Activated CD8-positive, alpha-beta T cell treated with anti-CD3 and anti-CD28 coated beads for 36 hours (primary cell): ENCODE results near the gene UBE2V1. TPM values are rescaled to one million over a fixed set of nuclear protein-coding genes. Genes with fewer than 3 reads are reported as not detected.

Experiments
- ATAC-seq: fragments of 200-7000 bp; cut with Tn5 transposase; one replicate; pipeline ENCODE4 v1.10.0; 2021; ENCODE audit warnings: mild to moderate bottlenecking, moderate library complexity
- CTCF ChIA-PET: fragments of 350-600 bp; sonication (Branson Sonifier 250); formaldehyde crosslinking; loops from one replicate; lab custom pipeline; 2021; ENCODE audit warnings: antibody characterized with exemption; lab: Charles Lee
- POLR2A ChIA-PET: fragments of 350-600 bp; sonication (Branson Sonifier 250); formaldehyde crosslinking; loops from one replicate; lab custom pipeline; 2021; ENCODE audit warnings: antibody characterized with exemption; lab: Charles Lee
- DNase-seq: peaks from one replicate; pipeline ENCODE4 v3.0.0-alpha.2; 2020
- H3K27ac Mint-ChIP-seq: one replicate; pipeline ENCODE4 v1.8.0; 2021; ENCODE audit warnings: mild to moderate bottlenecking, mixed read lengths
- H3K27me3 Mint-ChIP-seq: one replicate; pipeline ENCODE4 v1.8.0; 2021; ENCODE audit warnings: mixed read lengths
- H3K36me3 Mint-ChIP-seq: one replicate; pipeline ENCODE4 v1.8.0; 2021; ENCODE audit warnings: low read depth, mixed read lengths
- H3K4me1 Mint-ChIP-seq: one replicate; pipeline ENCODE4 v1.8.0; 2021; ENCODE audit warnings: low read depth, mixed read lengths
- H3K4me3 Mint-ChIP-seq: one replicate; pipeline ENCODE4 v1.8.0; 2021; ENCODE audit warnings: mild to moderate bottlenecking, moderate library complexity, mixed read lengths
- H3K9me3 Mint-ChIP-seq: one replicate; pipeline ENCODE4 v1.8.0; 2021; ENCODE audit warnings: mixed read lengths
- CTCF ChIP-seq: fragments of 200-600 bp; IDR thresholded peaks from one replicate; pipeline ENCODE4 v1.8.0; 2022; ENCODE audit warnings: antibody characterized with exemption, mild to moderate bottlenecking
- intact Hi-C: fragments of 100-400 bp; cut with micrococcal nuclease; formaldehyde crosslinking; loops from one replicate; pipeline ENCODE4 v1.10.0; 2022
- total RNA-seq, 2 experiments: library from RNA; stranded (reverse); gene quantifications; one replicate each; pipeline ENCODE4 v1.2.3, GENCODE V29; 2021

Gene UBE2V1
- total RNA-seq, 2 experiments from 2014 or later: 112 to 151 TPM

- CTCF ChIA-PET: interaction anchor here (10.5 kb wide), 1 partner anchor 97 kb away, joined by 364 read pairs; the partner anchor contains the start of gene SNAI1
- H3K4me1 Mint-ChIP-seq: peaks cover 4% of the 10 kb centered on the region
- no peaks in the 10 kb centered on the region for H3K27me3 Mint-ChIP-seq
Measured at GRCh38 chr20:50077818-50078601, 34.9 kb downstream of the UBE2V1 start.

GRCh38 chr20:50073500-50073899 is 39.5 kb downstream of the UBE2V1 start:
- H3K36me3 Mint-ChIP-seq: no peaks in the 10 kb centered on the region
- intact Hi-C loops: no loop called here
- H3K4me1 Mint-ChIP-seq: peaks cover 4% of the 10 kb centered on the region
- no peak for TF ChIP-seq CTCF
- H3K4me3 Mint-ChIP-seq: no peak overlapping the region
- no peak for DNase-seq
- POLR2A ChIA-PET: no interaction called here
- CTCF ChIA-PET: interaction anchor here (1.4 to 10.5 kb wide), 5 partner anchors 10 to 106 kb away, joined by 3 to 364 read pairs (median 32); partner anchors contain the start of gene SNAI1
- no peaks in the 10 kb centered on the region for H3K27me3 Mint-ChIP-seq
- no peak for ATAC-seq
- H3K27ac Mint-ChIP-seq: no peak overlapping the region
- no peaks in the 10 kb centered on the region for H3K9me3 Mint-ChIP-seq

More at GRCh38 chr20:50077818-50078601, 34.9 kb downstream of the UBE2V1 start:
- H3K27ac Mint-ChIP-seq: no peak overlapping the region
- peaks cover 13% of the 10 kb centered on the region for H3K36me3 Mint-ChIP-seq
- ATAC-seq (no peak), DNase-seq (no peak)
- intact Hi-C loops: no loop called here
- TF ChIP-seq CTCF: no peak
- H3K9me3 Mint-ChIP-seq: no peaks in the 10 kb centered on the region
- H3K4me3 Mint-ChIP-seq: no peak overlapping the region
- POLR2A ChIA-PET: no interaction called here

DNA sequence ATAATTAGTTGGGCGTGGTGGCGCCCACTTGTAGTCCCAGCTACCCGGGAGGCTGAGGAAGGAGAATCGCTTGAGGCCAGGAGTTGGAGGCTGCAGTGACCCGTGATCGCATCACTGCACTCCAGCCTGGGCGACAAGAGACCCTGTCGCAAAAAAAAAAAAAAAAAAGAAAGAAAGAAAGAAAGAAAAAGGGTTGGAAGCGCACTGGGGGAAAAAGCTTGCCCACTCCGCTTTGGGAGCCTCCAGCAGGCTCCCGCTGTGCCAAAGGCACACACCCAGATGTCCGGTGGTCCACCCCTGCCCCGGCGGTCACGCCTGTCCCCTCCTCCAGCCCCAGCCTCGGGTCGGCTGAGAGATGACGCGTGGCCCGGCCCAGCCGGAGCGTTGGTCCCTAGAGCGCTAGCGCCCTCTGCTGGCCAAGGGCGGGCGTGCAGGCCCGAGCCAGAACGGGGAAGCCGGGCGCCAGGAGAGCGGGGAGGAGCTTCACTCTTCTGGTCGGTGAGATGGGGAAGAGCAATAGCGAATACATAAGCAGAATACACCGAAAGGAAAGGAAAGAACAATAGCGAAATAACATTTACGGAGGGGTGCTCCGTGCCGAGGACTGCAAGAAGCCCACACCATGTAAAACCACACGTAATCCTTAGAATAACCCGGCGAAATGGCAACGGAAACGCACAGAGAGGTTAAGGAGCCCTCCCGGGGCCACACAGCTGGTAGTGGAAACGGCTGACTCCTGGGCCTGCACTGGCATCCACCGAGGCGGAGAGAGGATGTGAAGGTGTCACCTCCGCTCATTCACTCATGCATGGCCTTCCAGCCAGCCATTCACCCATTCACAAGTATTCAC is 41.7 kb downstream of the UBE2V1 start:
- H3K9me3 Mint-ChIP-seq: no peaks in the 10 kb centered on the region
- H3K4me1 Mint-ChIP-seq: no peaks in the 10 kb centered on the region
- H3K4me3 Mint-ChIP-seq: peak overlapping the region; percentile 61
- ATAC-seq: peak; percentile 99
- CTCF ChIA-PET: interaction anchor here (0.5 to 10.5 kb wide), 69 partner anchors 8 to 990 kb away, joined by 3 to 364 read pairs (median 5); partner anchors contain the start of genes PEDS1, RNF114 and SNAI1
- TF ChIP-seq CTCF: peak; percentile 100
- no peaks in the 10 kb centered on the region for H3K27me3 Mint-ChIP-seq
- POLR2A ChIA-PET: interaction anchor here (0.7 to 2.9 kb wide), 8 partner anchors 13 to 106 kb away, joined by 3 to 14 read pairs (median 4); partner anchors contain the start of gene PEDS1
- H3K36me3 Mint-ChIP-seq: no peaks in the 10 kb centered on the region
- DNase-seq: peak; percentile 93
- intact Hi-C loops: loop anchor here (2.0 kb wide), 1 partner anchor 92 kb away; no protein-coding TSS in a partner anchor
- H3K27ac Mint-ChIP-seq: no peak overlapping the region

GRCh38 chr20:50070361-50070760 is 42.6 kb downstream of the UBE2V1 start:
- Mint-ChIP-seq H3K36me3 (no peaks in the 10 kb centered on the region), H3K4me1 (no peaks in the 10 kb centered on the region), H3K27ac (no peak overlapping the region), H3K4me3 (no peak overlapping the region), H3K9me3 (no peaks in the 10 kb centered on the region), H3K27me3 (no peaks in the 10 kb centered on the region)
- ChIA-PET CTCF (interaction anchor here (1.1 to 10.5 kb wide), 21 partner anchors 9 to 132 kb away, joined by 3 to 364 read pairs (median 13); partner anchors contain the start of genes PEDS1 and SNAI1), POLR2A (interaction anchor here (0.8 to 2.9 kb wide), 3 partner anchors 15 to 92 kb away, joined by 3 to 14 read pairs (median 7); no protein-coding TSS in a partner anchor)
- intact Hi-C loops: loop anchor here (2.0 kb wide), 1 partner anchor 92 kb away; no protein-coding TSS in a partner anchor
- no peak for ATAC-seq
- no peak for TF ChIP-seq CTCF
- peak; percentile 14 for DNase-seq
